DOHH2 (cell line): ENCODE data around the gene BRD8.
"Not testable (repeated sequence)": the region's sequence is repeated elsewhere in the genome, so short reads cannot be mapped to it uniquely, and the experiment has no call there.

ENCODE experiments used
- CTCF ChIP-seq: fragments of 200-600 bp; sonication (generic); IDR thresholded peaks from one replicate; pipeline ENCODE4 v1.5.1; 2014; ENCODE audit warnings: antibody characterized with exemption, mild to moderate bottlenecking, low read depth, low read length; ENCODE audit not compliant: poor library complexity, severe bottlenecking
- EZH2phosphoT487 ChIP-seq: fragments of 200-600 bp; sonication (generic); IDR thresholded peaks from 2 replicates; pipeline ENCODE4 v1.6.1; 2017; ENCODE audit warnings: borderline replicate concordance, mild to moderate bottlenecking, antibody characterized with exemption, low read length, moderate library complexity, mixed read lengths

- not testable (repeated sequence) for TF ChIP-seq CTCF, EZH2phosphoT487
Measured at GRCh38 chr5:138193859-138194258, 15.4 kb upstream of the BRD8 start.
